Neural progenitor cell (in vitro differentiated cells): Measurements from ENCODE around the gene ZNF793.

Experiments used
- EZH2phosphoT487 ChIP-seq: fragments of 200-600 bp; sonication (generic); IDR thresholded peaks from 2 replicates; pipeline ENCODE4 v1.6.1; 2017; ENCODE audit warnings: antibody characterized with exemption
- TF ChIP-seq, protein P1 (sequence below): fragments of 200-600 bp; sonication (generic); IDR thresholded peaks from 2 replicates; pipeline ENCODE4 v1.5.1; 2017; ENCODE audit warnings: antibody characterized with exemption, mild to moderate bottlenecking

DNA sequence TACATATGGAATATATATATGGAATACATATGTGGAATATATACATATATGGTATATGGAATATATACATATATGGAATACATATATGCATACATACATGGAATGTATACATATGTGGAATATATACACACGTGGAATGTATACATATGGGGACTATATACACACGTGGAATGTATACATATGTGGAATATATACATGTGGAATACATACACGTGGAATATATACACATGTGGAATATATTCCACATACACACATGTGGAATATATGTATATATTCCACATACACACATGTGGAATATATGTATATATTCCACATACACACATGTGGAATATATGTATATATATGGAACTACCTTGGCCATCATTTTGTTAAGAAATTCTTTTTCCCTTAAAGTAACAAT lies 56.8 kb downstream of the ZNF793 start:
- TF ChIP-seq, protein P1, sequence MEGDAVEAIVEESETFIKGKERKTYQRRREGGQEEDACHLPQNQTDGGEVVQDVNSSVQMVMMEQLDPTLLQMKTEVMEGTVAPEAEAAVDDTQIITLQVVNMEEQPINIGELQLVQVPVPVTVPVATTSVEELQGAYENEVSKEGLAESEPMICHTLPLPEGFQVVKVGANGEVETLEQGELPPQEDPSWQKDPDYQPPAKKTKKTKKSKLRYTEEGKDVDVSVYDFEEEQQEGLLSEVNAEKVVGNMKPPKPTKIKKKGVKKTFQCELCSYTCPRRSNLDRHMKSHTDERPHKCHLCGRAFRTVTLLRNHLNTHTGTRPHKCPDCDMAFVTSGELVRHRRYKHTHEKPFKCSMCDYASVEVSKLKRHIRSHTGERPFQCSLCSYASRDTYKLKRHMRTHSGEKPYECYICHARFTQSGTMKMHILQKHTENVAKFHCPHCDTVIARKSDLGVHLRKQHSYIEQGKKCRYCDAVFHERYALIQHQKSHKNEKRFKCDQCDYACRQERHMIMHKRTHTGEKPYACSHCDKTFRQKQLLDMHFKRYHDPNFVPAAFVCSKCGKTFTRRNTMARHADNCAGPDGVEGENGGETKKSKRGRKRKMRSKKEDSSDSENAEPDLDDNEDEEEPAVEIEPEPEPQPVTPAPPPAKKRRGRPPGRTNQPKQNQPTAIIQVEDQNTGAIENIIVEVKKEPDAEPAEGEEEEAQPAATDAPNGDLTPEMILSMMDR, result no peak
- TF ChIP-seq EZH2phosphoT487, result no peak
